Measurements from ENCODE around the gene LRRIQ4. TPM values are rescaled to one million over a fixed set of nuclear protein-coding genes. Genes with fewer than 3 reads are reported as not detected.

Gene LRRIQ4
- total and polyA plus RNA-seq, 9 donors = 0.07 to 0.13 (median 0.12) TPM; not detected in 2

DNA sequence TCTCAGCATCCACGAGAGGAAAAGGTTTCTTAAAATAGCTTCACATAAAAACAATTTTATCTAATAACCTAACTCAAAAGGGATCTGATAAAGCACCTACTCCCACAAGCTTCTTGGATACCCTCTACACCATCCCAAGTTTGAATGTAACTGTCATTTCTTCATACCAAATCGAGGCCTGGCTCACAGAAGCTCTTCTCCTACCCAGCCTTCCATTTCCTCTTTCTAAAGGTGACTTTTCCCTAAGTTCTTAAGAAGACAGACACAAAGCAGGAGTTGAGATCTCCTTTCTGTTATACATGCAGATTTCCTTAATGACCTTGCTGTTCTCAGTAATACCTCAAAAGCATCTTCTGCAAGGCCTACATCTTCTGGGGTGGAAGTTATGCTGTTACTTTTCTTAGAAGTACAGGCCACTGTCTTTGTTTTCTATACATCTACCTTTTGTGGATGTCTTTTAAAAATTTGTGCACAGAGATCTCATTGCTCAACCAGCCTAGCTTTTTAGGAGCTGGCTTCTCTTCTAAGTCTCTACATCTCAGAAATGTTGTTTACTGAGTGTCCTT lies 3.4 kb upstream of the LRRIQ4 start:
- peaks cover 12% of the 10 kb centered on the region for H3K4me1 ChIP-seq (ENCODE audit: control insufficient read depth, insufficient read depth, low read length)
- no peaks in the 10 kb centered on the region for H3K9me3 ChIP-seq (replicated peaks; ENCODE audit: control insufficient read depth, low read depth, low read length)
- H3K36me3 ChIP-seq (ENCODE audit: control insufficient read depth, insufficient read depth, low read length) = no peaks in the 10 kb centered on the region
- H3K27ac ChIP-seq (ENCODE audit: low read length) = no peak overlapping the region
- no peak for DNase-seq
- 43% methylated on average over 2 of the region's 2 CpGs for WGBS (ENCODE audit: insufficient coverage)
- H3K27me3 ChIP-seq (ENCODE audit: control insufficient read depth, insufficient read depth, low read length) = no peaks in the 10 kb centered on the region
- no peak overlapping the region for H3K4me3 ChIP-seq (ENCODE audit: low read length)

DNA sequence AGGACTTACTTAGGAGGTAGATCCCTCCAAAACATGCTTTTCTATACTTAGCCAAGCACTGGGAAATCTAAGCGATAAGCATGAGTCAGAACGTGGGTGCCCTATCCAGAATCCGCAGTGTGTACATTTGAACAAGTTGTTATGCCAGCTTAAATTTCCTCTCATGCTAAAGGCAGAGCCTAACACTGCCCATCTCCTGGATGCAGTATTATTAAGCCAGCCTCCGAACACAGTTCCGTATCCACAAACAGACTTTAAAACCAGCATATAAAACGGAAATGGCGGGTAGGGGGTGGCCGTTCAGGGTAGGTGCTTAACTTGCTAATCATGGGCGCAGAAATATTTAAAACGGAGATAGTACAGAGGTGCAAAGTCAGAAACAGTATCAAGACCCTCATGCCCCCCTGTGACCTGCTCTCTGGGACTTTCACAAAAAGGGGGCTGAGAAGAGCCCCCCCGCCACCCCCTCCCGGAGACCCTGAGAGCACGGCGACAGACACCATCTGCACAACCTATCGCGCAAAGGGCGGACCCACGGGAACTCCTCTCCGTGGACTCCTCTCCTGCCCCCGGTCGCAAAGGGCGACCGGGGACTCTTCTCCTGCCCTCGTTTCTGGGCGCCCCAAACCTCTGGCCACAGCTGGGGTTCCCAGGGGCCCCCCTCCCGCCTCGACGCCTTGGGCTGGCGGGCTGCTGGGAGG lies 889 bp upstream of the LRRIQ4 start:
- no peaks in the 10 kb centered on the region for H3K36me3 ChIP-seq (ENCODE audit: control insufficient read depth, insufficient read depth, low read length)
- WGBS (ENCODE audit: insufficient coverage) = 0% methylated on average over 22 of the region's 29 CpGs
- DNase-seq = peak; percentile 63

DNA sequence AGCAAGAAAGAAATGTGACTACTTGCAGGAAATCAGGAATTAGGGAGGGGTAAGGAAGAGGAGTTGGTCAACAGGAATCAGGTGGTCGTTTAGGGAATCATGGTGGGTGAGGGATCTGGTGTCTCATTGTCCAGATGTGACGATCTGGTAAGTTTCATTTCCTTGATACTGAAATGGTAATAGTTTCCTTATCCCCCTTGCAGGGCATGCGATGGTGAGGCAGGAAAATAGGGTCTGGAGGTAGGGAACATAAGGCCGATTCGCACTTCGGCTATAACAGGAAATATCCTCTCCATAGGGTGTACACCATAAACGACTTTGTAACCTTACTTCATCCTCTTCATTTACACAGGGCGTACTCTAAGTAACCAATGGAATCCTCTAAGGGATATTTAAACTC lies 608 bp downstream of the LRRIQ4 start:
- 30% methylated on average over 2 of the region's 8 CpGs for WGBS (ENCODE audit: insufficient coverage)
- Histone ChIP-seq H3K27me3 (ENCODE audit: control insufficient read depth, insufficient read depth, low read length) (no peaks in the 10 kb centered on the region), H3K4me1 (ENCODE audit: control insufficient read depth, insufficient read depth, low read length) (peaks cover 12% of the 10 kb centered on the region), H3K36me3 (ENCODE audit: control insufficient read depth, insufficient read depth, low read length) (no peaks in the 10 kb centered on the region), H3K27ac (ENCODE audit: low read length) (peak overlapping the region; percentile 90), H3K9me3 (replicated peaks; ENCODE audit: control insufficient read depth, low read depth, low read length) (no peaks in the 10 kb centered on the region), H3K4me3 (ENCODE audit: low read length) (peak overlapping the region; percentile 0)
- DNase-seq = no peak

More for the DNA sequence above, 889 bp upstream of the LRRIQ4 start:
- Histone ChIP-seq H3K27ac (ENCODE audit: low read length) (peak overlapping the region; percentile 90), H3K4me1 (ENCODE audit: control insufficient read depth, insufficient read depth, low read length) (peaks cover 12% of the 10 kb centered on the region), H3K9me3 (replicated peaks; ENCODE audit: control insufficient read depth, low read depth, low read length) (no peaks in the 10 kb centered on the region), H3K27me3 (ENCODE audit: control insufficient read depth, insufficient read depth, low read length) (no peaks in the 10 kb centered on the region), H3K4me3 (ENCODE audit: low read length) (peak overlapping the region; percentile 78)

DNA sequence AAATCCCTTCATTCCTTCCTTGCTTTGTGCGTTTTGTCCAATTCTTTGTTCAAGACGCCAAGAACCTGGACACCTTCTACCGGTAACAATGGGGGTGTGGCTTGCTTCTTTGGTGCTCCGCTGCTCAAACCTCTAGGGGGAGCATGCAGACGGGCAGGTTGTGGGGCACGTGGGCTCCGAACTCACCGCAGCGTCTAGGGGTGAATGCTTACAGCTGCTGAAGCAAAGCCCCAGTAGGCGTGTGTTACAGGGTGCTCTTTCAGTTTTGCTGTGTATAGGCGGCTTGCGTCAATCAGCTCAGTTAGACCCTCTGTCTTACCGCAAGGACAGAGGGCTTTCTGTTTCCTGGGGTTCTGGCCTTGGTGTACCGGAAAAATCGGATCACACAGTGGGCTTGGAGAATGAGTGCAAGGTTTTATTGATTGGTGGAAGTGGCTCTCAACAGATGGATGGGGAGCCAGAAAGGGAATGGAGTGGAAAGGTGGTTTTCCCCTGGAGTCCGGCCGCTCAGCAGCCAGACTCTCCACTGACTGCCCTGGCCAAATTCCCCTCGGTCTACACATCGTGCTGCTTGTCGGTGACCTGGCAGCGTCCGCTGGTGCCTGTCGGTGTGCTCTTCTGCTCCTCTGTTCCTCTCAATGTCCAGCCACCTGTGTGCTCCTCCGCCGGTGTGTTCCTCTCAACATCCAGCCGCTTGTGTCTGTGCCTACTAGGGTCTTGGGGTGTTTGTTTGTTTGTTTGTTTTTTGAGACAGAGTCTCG lies 1.3 kb downstream of the LRRIQ4 start:
- WGBS (ENCODE audit: insufficient coverage) = 81% methylated on average over 12 of the region's 27 CpGs
- Histone ChIP-seq H3K4me3 (ENCODE audit: low read length) (peak overlapping the region; percentile 0), H3K9me3 (replicated peaks; ENCODE audit: control insufficient read depth, low read depth, low read length) (no peaks in the 10 kb centered on the region), H3K36me3 (ENCODE audit: control insufficient read depth, insufficient read depth, low read length) (no peaks in the 10 kb centered on the region), H3K27me3 (ENCODE audit: control insufficient read depth, insufficient read depth, low read length) (no peaks in the 10 kb centered on the region), H3K27ac (ENCODE audit: low read length) (no peak overlapping the region), H3K4me1 (ENCODE audit: control insufficient read depth, insufficient read depth, low read length) (peaks cover 12% of the 10 kb centered on the region)
- DNase-seq = peak; percentile 18

DNA sequence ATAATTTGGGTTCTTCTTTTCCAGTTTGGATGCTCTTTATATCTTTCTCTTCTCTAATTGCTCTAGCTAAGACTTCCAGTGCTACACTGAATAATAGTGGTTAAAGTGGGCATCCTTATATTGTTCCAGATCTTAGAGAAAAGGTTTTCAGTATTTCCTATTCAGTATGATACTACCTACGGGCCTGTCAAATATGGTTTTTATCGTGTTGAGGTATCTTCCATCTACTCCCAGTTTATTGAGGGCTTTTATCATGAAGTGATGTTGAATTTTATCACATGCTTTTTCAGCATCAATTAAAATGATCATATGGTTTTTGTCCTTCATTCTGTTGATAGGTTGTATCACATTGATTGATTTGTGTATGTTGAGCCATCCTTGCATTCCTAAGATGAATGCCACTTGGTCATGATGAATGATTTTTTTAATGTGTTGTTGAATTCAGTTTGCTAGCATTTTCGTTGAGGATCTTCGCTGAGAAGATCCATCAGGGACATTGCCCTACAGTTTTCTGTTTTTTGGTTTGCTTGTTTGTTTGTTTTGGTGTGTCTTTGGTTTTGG lies 3.0 kb downstream of the LRRIQ4 start:
- H3K4me3 ChIP-seq (ENCODE audit: low read length) = no peak overlapping the region
- H3K36me3 ChIP-seq (ENCODE audit: control insufficient read depth, insufficient read depth, low read length) = no peaks in the 10 kb centered on the region
- H3K27ac ChIP-seq (ENCODE audit: low read length) = no peak overlapping the region
- no peak for DNase-seq
- WGBS (ENCODE audit: insufficient coverage) = no CpG with 5 or more reads among the region's 4 CpGs
- H3K4me1 ChIP-seq (ENCODE audit: control insufficient read depth, insufficient read depth, low read length) = peaks cover 12% of the 10 kb centered on the region
- H3K27me3 ChIP-seq (ENCODE audit: control insufficient read depth, insufficient read depth, low read length) = no peaks in the 10 kb centered on the region
- H3K9me3 ChIP-seq (replicated peaks; ENCODE audit: control insufficient read depth, low read depth, low read length) = no peaks in the 10 kb centered on the region

DNA sequence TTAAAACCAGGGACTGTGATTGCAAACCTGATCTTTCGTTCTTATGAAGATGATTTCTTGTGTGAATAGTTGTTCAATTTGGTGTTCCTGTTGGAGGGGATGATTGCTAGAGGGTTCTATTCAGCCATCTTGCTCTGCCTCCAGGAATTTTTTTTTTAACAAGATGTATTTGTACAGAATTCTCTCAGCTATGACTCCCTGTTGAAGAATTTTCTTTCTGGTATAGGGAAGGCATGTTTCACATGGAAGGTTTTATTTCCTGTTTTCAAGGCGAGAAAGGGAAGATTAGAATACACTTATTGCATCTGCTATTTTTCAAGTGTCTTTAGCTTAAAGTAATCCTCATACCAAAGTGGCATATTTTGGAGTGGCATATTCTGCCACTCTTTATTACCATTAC lies 5.6 kb downstream of the LRRIQ4 start:
- Histone ChIP-seq H3K4me1 (ENCODE audit: control insufficient read depth, insufficient read depth, low read length) (no peaks in the 10 kb centered on the region), H3K27me3 (ENCODE audit: control insufficient read depth, insufficient read depth, low read length) (peaks cover 2% of the 10 kb centered on the region)
- no CpG with 5 or more reads among the region's 2 CpGs for WGBS (ENCODE audit: insufficient coverage)

DNA sequence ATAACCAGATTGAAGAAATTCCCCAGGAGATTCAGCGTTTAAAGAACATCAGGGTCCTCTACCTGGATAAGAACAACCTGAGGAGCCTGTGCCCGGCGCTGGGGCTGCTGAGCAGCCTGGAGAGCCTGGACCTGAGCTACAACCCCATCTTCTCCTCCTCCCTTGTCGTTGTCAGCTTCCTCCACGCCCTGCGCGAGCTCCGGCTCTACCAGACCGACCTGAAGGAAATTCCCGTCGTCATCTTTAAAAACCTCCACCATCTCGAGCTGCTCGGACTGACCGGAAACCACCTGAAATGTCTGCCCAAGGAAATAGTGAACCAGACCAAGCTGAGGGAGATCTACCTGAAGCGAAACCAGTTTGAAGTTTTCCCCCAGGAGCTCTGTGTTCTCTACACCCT lies 9.4 kb downstream of the LRRIQ4 start:
- Histone ChIP-seq H3K27ac (ENCODE audit: low read length) (no peak overlapping the region), H3K36me3 (ENCODE audit: control insufficient read depth, insufficient read depth, low read length) (no peaks in the 10 kb centered on the region)
- WGBS (ENCODE audit: insufficient coverage) = 92% methylated on average over 15 of the region's 15 CpGs

More for the DNA sequence above, 5.6 kb downstream of the LRRIQ4 start:
- no peak overlapping the region for H3K4me3 ChIP-seq (ENCODE audit: low read length)
- no peak for DNase-seq
- H3K27ac ChIP-seq (ENCODE audit: low read length) = no peak overlapping the region
- H3K36me3 ChIP-seq (ENCODE audit: control insufficient read depth, insufficient read depth, low read length) = no peaks in the 10 kb centered on the region
- H3K9me3 ChIP-seq (replicated peaks; ENCODE audit: control insufficient read depth, low read depth, low read length) = no peaks in the 10 kb centered on the region

DNA sequence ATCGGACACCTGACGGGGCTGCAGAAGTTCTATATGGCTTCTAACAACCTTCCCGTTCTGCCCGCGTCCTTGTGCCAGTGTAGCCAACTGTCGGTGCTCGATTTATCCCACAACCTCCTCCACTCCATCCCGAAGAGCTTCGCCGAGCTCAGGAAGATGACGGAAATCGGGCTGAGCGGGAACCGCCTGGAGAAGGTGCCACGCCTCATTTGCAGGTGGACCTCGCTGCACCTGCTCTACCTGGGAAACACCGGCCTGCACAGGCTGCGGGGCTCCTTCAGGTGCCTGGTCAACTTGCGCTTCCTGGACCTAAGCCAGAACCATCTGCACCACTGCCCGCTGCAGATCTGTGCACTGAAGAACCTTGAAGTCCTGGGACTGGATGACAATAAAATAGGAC lies 9.9 kb downstream of the LRRIQ4 start:
- WGBS (ENCODE audit: insufficient coverage) = 95% methylated on average over 19 of the region's 20 CpGs
- Histone ChIP-seq H3K27ac (ENCODE audit: low read length) (no peak overlapping the region), H3K4me1 (ENCODE audit: control insufficient read depth, insufficient read depth, low read length) (no peaks in the 10 kb centered on the region), H3K36me3 (ENCODE audit: control insufficient read depth, insufficient read depth, low read length) (no peaks in the 10 kb centered on the region), H3K4me3 (ENCODE audit: low read length) (no peak overlapping the region), H3K9me3 (replicated peaks; ENCODE audit: control insufficient read depth, low read depth, low read length) (no peaks in the 10 kb centered on the region), H3K27me3 (ENCODE audit: control insufficient read depth, insufficient read depth, low read length) (peaks cover 2% of the 10 kb centered on the region)
- DNase-seq = no peak

More for the DNA sequence above, 9.4 kb downstream of the LRRIQ4 start:
- Histone ChIP-seq H3K27me3 (ENCODE audit: control insufficient read depth, insufficient read depth, low read length) (peaks cover 2% of the 10 kb centered on the region), H3K9me3 (replicated peaks; ENCODE audit: control insufficient read depth, low read depth, low read length) (no peaks in the 10 kb centered on the region), H3K4me1 (ENCODE audit: control insufficient read depth, insufficient read depth, low read length) (no peaks in the 10 kb centered on the region), H3K4me3 (ENCODE audit: low read length) (no peak overlapping the region)
- no peak for DNase-seq

DNA sequence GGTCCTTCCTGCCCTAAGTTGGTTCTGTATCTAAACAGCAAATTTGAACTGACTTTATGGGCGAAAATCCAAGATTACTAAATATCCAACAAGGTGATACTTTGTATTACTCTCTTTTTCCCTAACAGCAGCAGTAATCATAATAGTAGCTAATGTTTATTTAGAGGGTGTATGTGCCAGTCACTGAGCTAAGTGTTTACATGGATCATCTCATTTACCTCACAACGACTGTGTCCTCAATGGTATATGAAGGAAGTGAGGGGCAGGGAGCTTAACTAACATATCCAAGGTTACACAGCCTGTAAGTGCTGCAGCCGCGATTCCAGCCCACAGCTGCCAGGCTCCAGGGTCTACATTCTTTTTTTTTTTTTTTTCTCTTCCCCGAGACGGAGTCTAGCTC lies 10.3 kb downstream of the LRRIQ4 start:
- no CpG with 5 or more reads among the region's 6 CpGs for WGBS (ENCODE audit: insufficient coverage)

DNA sequence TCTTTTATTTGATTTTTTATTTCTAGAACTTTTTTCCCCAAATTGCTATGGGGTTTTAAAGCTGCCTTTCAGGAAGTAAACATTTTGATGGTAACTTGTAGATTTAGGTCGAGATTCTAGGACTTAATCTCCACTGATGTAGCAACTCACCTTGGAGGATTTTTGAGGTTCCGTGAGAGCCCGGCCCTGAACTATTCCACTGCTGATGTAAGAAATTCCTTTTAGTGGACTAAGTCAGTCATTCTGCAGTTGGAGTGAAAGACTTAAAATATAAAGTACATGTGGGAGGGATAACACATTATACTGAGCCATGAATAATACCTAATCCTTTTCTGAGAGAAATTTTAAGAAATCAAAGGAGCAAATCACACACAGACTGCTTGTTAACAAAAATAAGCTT lies 12.6 kb downstream of the LRRIQ4 start:
- DNase-seq = no peak
- no CpG with 5 or more reads among the region's 3 CpGs for WGBS (ENCODE audit: insufficient coverage)
- Histone ChIP-seq H3K9me3 (replicated peaks; ENCODE audit: control insufficient read depth, low read depth, low read length) (no peaks in the 10 kb centered on the region), H3K36me3 (ENCODE audit: control insufficient read depth, insufficient read depth, low read length) (no peaks in the 10 kb centered on the region), H3K4me3 (ENCODE audit: low read length) (no peak overlapping the region), H3K4me1 (ENCODE audit: control insufficient read depth, insufficient read depth, low read length) (no peaks in the 10 kb centered on the region), H3K27ac (ENCODE audit: low read length) (no peak overlapping the region), H3K27me3 (ENCODE audit: control insufficient read depth, insufficient read depth, low read length) (peaks cover 2% of the 10 kb centered on the region)

More for the DNA sequence above, 10.3 kb downstream of the LRRIQ4 start:
- peaks cover 2% of the 10 kb centered on the region for H3K27me3 ChIP-seq (ENCODE audit: control insufficient read depth, insufficient read depth, low read length)
- no peaks in the 10 kb centered on the region for H3K4me1 ChIP-seq (ENCODE audit: control insufficient read depth, insufficient read depth, low read length)
- no peaks in the 10 kb centered on the region for H3K9me3 ChIP-seq (replicated peaks; ENCODE audit: control insufficient read depth, low read depth, low read length)
- no peak overlapping the region for H3K4me3 ChIP-seq (ENCODE audit: low read length)
- H3K27ac ChIP-seq (ENCODE audit: low read length) = no peak overlapping the region
- no peak for DNase-seq
- H3K36me3 ChIP-seq (ENCODE audit: control insufficient read depth, insufficient read depth, low read length) = no peaks in the 10 kb centered on the region
